NAMALWA (cell line): ENCODE measurements around the gene FSD2.
A peak's percentile ranks its signal among the peaks of the same experiment; 100 is the strongest.
"Not testable (repeated sequence)": the region's sequence is repeated elsewhere in the genome, so short reads cannot be mapped to it uniquely, and the experiment has no call there.

Source experiments
- DNase-seq: peaks from one replicate; pipeline ENCODE4 v3.0.0-alpha.2; 2015; ENCODE audit warnings: low spot score

Gene FSD2

GRCh38 chr15:82830427-82831173 is 24.7 kb upstream of the FSD2 start:
- no peak for DNase-seq

- no peak for DNase-seq
Measured at GRCh38 chr15:82829234-82829633, 23.4 kb upstream of the FSD2 start.

GRCh38 chr15:82828075-82828474 is 22.2 kb upstream of the FSD2 start:
- no peak for DNase-seq

GRCh38 chr15:82823049-82823448 is 17.2 kb upstream of the FSD2 start:
- DNase-seq, result no peak

- DNase-seq, result not testable (repeated sequence)
Measured at GRCh38 chr15:82821851-82822250, 16.0 kb upstream of the FSD2 start.

- DNase-seq, result not testable (repeated sequence)
Measured at GRCh38 chr15:82821396-82821795, 15.5 kb upstream of the FSD2 start.

- no peak for DNase-seq
Measured at GRCh38 chr15:82820128-82820527, 14.3 kb upstream of the FSD2 start.

- no peak for DNase-seq
Measured at GRCh38 chr15:82812994-82813393, 7.1 kb upstream of the FSD2 start.

- no peak for DNase-seq
Measured at GRCh38 chr15:82810890-82811426, 5.1 kb upstream of the FSD2 start.

GRCh38 chr15:82810061-82810889 is 4.4 kb upstream of the FSD2 start:
- peak; percentile 61 for DNase-seq

- peak; percentile 98 for DNase-seq
Measured at GRCh38 chr15:82809308-82810060, 3.6 kb upstream of the FSD2 start, which contains the start of gene WHAMM. Gene WHAMM, plus strand, starts transcription at chr15:82809628. Its CDS starts 99 bp downstream, at chr15:82809727.

- DNase-seq, result no peak
Measured at GRCh38 chr15:82808634-82809041, 2.8 kb upstream of the FSD2 start.

- no peak for DNase-seq
Measured at GRCh38 chr15:82807920-82808633, 2.2 kb upstream of the FSD2 start.

- no peak for DNase-seq
Measured at GRCh38 chr15:82804575-82804949, 1.3 kb downstream of the FSD2 start.

- no peak for DNase-seq
Measured at GRCh38 chr15:82803793-82804574, 1.9 kb downstream of the FSD2 start.

GRCh38 chr15:82802497-82802896 is 3.4 kb downstream of the FSD2 start:
- DNase-seq, result no peak

- DNase-seq, result no peak
Measured at GRCh38 chr15:82799183-82799841, 6.6 kb downstream of the FSD2 start.

GRCh38 chr15:82798531-82799166 is 7.2 kb downstream of the FSD2 start:
- DNase-seq, result no peak

- no peak for DNase-seq
Measured at GRCh38 chr15:82798104-82798503, 7.8 kb downstream of the FSD2 start.

- no peak for DNase-seq
Measured at GRCh38 chr15:82793737-82794136, 12.1 kb downstream of the FSD2 start.
